ENCODE data around the gene SLC6A2.

SLC6A2 gene

DNA sequence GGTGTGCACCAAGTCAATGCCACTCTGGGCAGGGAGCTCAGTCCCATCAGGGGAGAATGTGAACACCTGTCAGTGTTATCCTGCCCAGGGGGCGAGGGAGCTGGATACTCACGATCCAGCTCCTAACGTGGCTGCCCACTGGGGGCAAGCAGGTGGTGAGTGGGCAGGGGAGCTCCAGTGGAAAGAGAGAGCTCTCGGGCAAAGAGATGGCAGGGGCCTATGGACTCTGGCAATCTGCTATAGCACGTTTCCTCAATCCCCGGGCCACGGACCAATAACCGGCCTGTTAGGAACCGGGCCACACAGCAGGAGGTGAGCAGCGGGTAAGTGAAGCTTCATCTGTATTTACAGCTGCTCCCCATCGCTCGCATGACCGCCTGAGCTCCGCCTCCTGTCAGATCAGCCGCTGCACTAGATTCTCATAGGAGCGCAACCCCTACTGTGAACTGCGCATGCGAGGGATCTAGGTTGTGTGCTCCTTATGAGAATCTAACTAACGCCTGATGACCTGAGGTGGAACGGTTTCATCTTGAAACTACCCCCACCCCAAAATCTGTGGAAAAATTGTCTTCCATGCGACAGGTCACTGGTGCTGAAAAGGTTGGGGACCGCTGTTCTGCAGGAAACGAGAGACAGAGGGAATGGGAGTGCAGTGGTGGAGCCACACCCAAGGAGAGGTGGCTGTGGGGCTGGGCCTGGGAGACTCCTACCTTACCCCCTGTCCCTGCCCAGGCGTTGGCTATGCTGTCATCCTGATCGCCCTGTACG, 15.6 kb downstream of the SLC6A2 start:
- in situ Hi-C loops (cut with MboI; ENCODE audit: low sequenced_read_pairs): no loop called here

- in situ Hi-C loops (cut with MboI; ENCODE audit: low sequenced_read_pairs): no loop called here
Measured at GRCh38 chr16:55671974-55672280, 16.1 kb downstream of the SLC6A2 start.

- in situ Hi-C loops (cut with MboI; ENCODE audit: low sequenced_read_pairs): no loop called here
Measured at GRCh38 chr16:55672471-55672870, 16.7 kb downstream of the SLC6A2 start.

GRCh38 chr16:55678161-55678821, 22.5 kb downstream of the SLC6A2 start:
- in situ Hi-C loops (cut with MboI; ENCODE audit: low sequenced_read_pairs): no loop called here

DNA sequence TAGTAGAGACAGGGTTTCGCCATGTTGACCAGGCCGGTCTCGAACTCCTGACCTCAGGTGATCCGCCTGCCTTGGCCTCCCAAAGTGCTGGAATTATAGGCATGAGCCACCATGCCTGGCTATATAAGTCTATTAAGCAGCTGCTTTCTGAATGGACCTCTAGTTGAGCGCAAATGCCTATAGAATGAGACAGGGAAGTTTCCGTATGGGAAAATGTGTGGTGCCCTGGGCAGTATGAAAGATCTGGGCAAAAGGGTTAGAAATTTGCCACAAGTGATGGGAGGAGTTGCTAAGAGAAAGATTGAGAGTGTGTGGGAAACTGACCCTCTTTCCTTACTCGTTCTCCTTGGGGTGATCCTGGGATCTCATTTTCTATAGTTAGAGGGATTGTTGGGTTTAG, 26.3 kb downstream of the SLC6A2 start:
- in situ Hi-C loops (cut with MboI; ENCODE audit: low sequenced_read_pairs): no loop called here

DNA sequence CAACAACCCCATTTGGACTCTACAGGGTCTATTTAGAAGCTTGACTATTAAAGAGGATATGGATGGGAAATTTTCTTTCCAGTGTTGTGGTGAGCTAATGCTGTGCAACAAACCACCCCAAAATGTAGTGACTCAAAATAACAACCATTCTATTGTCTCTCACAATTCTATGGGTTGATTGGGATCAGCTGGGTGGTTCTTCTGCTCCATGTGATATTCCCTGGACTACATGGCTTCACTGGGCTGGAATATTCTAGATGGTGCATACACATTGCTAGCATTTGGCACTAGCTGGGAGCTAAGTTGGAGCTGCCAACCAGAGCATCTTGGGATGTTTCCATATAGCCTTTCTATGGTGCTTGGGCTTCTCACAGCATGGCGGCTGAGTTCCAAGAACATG, 30.2 kb downstream of the SLC6A2 start:
- in situ Hi-C loops (cut with MboI; ENCODE audit: low sequenced_read_pairs): no loop called here

DNA sequence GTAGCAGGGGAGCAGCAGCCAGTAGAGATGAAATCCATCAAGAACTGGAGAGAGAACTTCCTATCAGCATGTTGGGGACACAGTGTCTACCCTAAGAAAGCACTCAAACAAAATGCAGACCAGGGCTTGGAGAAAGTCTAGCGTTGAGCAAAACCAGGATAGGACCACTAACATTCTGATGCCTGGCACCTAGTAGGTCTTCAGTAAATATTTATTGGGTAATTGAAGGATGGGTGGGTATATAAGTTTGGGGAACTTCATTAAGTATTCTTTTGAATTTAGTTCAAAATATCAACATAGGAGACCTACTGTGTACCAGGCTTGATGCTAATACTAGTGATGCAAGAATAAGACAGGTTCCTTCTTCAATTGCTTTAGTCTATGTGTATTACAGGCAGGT, 30.9 kb downstream of the SLC6A2 start:
- in situ Hi-C loops (cut with MboI; ENCODE audit: low sequenced_read_pairs): no loop called here

GRCh38 chr16:55687802-55688201, 32.0 kb downstream of the SLC6A2 start:
- in situ Hi-C loops (cut with MboI; ENCODE audit: low sequenced_read_pairs): no loop called here

DNA sequence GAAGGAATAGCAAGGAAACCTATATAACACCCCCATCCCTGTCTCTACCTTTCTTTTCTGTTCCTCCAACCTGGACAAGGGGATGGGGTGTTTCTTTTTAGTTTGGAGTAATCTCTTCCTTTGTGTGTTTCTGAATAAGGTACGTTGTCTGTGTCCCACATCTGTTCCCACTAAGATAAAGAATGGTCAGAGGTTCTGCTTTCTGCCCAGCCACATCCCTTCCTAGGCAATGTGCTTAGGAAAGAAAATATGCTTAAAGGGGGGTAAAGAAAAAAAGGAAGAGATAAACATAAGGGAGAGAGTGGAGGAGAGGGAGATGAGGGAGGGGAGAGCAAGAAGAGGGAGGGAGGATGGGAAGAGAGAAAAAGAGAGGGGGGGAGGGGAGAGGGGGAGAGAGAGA, 35.1 kb downstream of the SLC6A2 start:
- in situ Hi-C loops (cut with MboI; ENCODE audit: low sequenced_read_pairs): no loop called here

DNA sequence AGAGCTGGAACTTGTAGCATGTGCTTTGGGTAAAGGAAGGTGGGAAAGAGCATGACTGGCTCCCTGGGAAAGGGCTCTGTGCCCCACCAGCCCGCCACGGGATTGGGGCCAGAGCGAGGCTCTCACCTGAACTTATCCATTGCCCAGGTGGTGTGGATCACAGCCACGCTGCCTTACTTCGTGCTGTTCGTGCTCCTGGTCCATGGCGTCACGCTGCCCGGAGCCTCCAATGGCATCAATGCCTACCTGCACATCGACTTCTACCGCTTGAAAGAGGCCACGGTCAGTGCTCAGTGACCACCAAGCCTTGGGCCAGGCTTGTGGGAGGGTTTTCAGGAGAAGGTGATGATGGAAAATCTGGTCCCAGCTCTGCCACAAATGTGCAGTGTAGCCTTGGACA, 36.0 kb downstream of the SLC6A2 start:
- in situ Hi-C loops (cut with MboI; ENCODE audit: low sequenced_read_pairs): no loop called here

- in situ Hi-C loops (cut with MboI; ENCODE audit: low sequenced_read_pairs): no loop called here
Measured at GRCh38 chr16:55695595-55695994, 39.8 kb downstream of the SLC6A2 start.

- in situ Hi-C loops (cut with MboI; ENCODE audit: low sequenced_read_pairs): no loop called here
Measured at GRCh38 chr16:55697867-55698266, 42.1 kb downstream of the SLC6A2 start.

GRCh38 chr16:55698331-55698730, 42.5 kb downstream of the SLC6A2 start:
- in situ Hi-C loops (cut with MboI; ENCODE audit: low sequenced_read_pairs): no loop called here

DNA sequence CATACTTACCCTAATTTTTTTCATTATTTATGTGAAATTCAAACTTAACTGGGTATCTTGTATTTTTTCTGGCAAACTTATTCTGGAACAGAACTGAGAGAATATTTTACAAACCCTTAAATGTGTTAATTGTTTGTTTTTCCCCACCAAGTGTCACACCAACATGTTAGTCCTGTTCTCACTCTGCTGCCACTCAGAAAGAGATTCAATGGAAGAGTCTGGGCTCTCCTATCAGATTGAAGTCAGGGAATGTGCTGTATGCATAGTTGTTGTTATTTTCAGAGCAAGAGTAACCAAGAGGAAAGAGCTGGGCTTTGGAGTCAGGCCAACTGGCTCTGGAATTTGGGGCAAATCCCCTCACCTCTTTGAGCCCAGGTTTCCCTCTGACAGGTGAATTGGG, 43.2 kb downstream of the SLC6A2 start:
- in situ Hi-C loops (cut with MboI; ENCODE audit: low sequenced_read_pairs): no loop called here

- in situ Hi-C loops (cut with MboI; ENCODE audit: low sequenced_read_pairs): loop anchor here (5.0 to 25.0 kb wide), 3 partner anchors 143 to 613 kb away; no protein-coding TSS in a partner anchor
Measured at GRCh38 chr16:55699616-55700015, 43.8 kb downstream of the SLC6A2 start.

- in situ Hi-C loops (cut with MboI; ENCODE audit: low sequenced_read_pairs): loop anchor here (5.0 to 25.0 kb wide), 3 partner anchors 142 to 612 kb away; no protein-coding TSS in a partner anchor
Measured at GRCh38 chr16:55700067-55700466, 44.3 kb downstream of the SLC6A2 start.

DNA sequence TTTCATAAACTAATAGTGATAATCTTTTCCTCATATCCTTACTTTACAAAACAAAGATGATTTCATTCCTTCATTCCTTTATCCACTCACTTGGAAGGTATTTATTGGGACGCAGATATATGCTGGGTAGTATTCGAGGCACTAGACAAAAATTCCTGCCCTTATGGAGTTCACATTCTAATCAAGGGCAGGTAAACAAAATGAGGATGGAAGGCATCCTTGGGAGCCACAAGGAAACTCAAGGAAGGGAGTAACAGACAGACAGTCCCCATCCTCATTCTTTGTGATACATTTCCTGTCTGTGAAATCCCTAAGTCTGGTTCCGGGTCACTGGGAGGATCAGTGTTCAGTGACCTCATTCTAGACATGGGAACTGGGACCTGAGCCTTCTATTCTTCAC, 45.2 kb downstream of the SLC6A2 start:
- in situ Hi-C loops (cut with MboI; ENCODE audit: low sequenced_read_pairs): loop anchor here (5.0 to 25.0 kb wide), 3 partner anchors 141 to 611 kb away; no protein-coding TSS in a partner anchor

DNA sequence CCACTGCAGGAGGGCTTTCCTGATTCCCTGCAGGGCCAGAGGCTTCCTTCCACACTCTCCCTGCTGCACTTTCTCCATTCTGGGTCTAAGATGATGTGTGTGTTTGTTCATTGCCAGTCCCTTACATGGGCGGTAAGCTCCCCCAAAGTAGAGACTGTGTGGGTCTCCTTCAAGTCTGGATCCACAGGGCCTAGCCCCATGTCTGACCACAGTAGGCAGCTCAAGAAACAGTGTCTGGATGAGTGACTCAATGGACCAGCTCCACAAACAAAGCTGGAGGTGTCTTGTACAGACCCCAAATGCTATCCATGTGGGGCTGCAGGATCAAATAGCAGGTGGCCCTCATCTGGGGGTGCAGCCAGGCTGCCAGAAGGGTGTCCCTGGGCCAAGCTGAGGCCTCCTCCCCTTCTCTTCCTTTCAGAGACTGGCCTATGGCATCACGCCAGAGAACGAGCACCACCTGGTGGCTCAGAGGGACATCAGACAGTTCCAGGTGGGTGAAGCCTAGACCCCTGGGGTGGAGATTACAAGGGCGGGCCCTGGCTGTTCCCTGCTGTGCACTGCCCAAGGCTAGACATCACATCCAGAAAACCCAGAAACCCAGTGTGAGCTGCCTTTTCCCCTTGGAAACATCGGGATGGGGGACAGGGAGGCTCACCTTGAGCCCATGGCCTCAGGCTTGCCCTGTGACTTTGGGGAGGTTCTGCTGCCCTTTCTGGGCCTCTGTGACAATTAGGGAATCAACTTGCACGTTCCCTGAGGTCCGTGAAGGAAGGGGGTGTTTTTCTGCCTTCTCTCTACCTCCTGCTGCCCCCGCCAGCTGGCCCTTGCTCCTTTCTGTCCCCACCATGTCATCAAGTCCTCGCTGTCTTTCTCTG, 45.9 kb downstream of the SLC6A2 start:
- in situ Hi-C loops (cut with MboI; ENCODE audit: low sequenced_read_pairs): loop anchor here (5.0 to 25.0 kb wide), 3 partner anchors 141 to 611 kb away; no protein-coding TSS in a partner anchor

DNA sequence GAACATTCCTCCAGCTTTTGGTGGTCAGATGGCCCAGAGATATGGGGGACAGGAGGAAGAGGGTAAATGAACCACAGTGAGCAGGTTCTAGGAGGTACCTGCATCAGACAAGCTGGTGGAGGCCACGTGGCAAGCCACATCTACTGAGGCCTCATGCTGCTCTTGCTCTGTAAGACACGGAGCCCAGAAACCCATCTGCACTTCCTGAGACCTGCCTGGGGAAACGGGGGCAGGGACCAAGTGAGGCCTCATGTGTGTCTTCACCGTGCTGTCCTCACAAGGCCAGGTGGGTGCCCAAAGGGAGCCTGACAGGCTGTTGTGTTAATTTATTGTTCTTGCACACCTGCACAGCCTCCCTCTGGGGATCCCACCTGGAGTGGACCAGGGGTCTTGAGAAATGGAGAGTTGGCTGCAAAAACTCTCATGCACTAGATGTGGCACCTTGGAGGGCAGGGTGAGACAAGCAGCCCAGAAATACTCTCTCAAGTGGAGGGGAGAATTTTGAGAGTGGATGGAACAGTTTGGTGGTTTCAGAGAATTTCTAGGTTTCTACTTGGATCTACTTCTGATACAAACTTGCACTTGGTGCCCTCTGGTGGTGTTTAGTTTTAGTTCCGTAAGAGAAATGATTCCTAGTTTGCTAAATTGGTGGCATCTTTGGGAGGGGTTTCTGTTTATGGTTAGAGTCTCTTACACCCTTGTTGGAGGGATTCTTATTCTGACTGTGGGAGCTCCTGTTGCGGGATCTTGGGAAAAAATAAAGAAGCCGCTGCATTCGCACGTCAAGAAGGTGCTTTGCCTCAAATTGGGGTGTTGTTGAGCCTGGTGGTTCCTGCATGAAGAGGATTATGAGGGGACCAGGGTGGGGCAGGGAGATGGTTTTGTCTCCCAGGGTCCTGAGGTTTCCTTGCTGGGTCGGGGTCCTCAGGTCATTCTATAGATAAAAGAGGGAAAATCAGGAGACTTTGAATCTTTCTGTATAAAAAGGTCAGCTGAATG, 47.5 kb downstream of the SLC6A2 start:
- in situ Hi-C loops (cut with MboI; ENCODE audit: low sequenced_read_pairs): loop anchor here (5.0 to 25.0 kb wide), 3 partner anchors 139 to 609 kb away; no protein-coding TSS in a partner anchor
